Activated CD4-positive, alpha-beta T cell treated with anti-CD3 and anti-CD28 coated beads, Interleukin-2, amount 10 ng/mL, durations not matched to agents 7 days and 5 days (primary cell): ENCODE results near the gene GALNT2. TPM values are rescaled to one million over a fixed set of nuclear protein-coding genes. Genes with fewer than 3 reads are reported as not detected.

Experiments used
- CTCF ChIA-PET: fragments of 350-600 bp; sonication (Branson Sonifier 250); formaldehyde crosslinking; loops from one replicate; lab custom pipeline; 2021; ENCODE audit warnings: antibody characterized with exemption; lab: Charles Lee
- POLR2A ChIA-PET: fragments of 350-600 bp; sonication (Branson Sonifier 250); formaldehyde crosslinking; loops from one replicate; lab custom pipeline; 2021; ENCODE audit warnings: antibody characterized with exemption; lab: Charles Lee
- DNase-seq: peaks from one replicate; pipeline ENCODE4 v3.0.0-alpha.2; 2020
- H3K27ac Mint-ChIP-seq: one replicate; pipeline ENCODE4 v1.8.0; 2021; ENCODE audit warnings: mild to moderate bottlenecking, moderate library complexity, mixed read lengths
- H3K27me3 Mint-ChIP-seq: one replicate; pipeline ENCODE4 v1.8.0; 2021; ENCODE audit warnings: mixed read lengths
- H3K36me3 Mint-ChIP-seq: one replicate; pipeline ENCODE4 v1.8.0; 2021; ENCODE audit warnings: low read depth, mixed read lengths
- H3K4me1 Mint-ChIP-seq: one replicate; pipeline ENCODE4 v1.8.0; 2021; ENCODE audit warnings: mixed read lengths
- H3K4me3 Mint-ChIP-seq: one replicate; pipeline ENCODE4 v1.8.0; 2021; ENCODE audit warnings: mild to moderate bottlenecking, moderate library complexity, mixed read lengths
- H3K9me3 Mint-ChIP-seq: one replicate; pipeline ENCODE4 v1.8.0; 2021; ENCODE audit warnings: mixed read lengths
- total RNA-seq, 2 experiments: library from RNA; stranded (reverse); gene quantifications; one replicate each; pipeline ENCODE4 v1.2.3, GENCODE V29; 2021

The GALNT2 gene
- total RNA-seq, 2 experiments from 2014 or later, result 22.7 to 28.4 TPM

DNA sequence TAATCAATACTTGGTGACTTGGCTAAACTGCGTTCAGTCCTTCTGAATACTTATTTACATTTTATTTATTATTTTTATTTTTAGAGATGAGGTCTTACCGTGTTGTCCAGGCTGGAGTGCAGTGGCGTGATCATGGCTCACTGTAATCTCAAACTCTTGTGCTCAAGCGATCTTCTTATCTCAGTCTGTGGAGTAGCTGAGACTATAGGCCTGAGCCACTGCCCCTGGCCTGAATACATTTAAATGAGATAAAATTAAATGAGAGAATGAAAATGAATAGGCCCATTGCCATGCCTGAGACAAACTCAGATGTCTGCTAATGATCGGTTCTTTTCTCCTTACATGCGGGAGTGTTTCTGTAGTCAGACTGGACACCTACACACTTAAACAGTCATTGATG lies 86.0 kb downstream of the GALNT2 start:
- POLR2A ChIA-PET, result no interaction called here
- Mint-ChIP-seq H3K27me3 (no peaks in the 10 kb centered on the region), H3K27ac (no peak overlapping the region), H3K36me3 (peaks cover 2% of the 10 kb centered on the region), H3K9me3 (no peaks in the 10 kb centered on the region), H3K4me3 (no peak overlapping the region), H3K4me1 (peaks cover 42% of the 10 kb centered on the region)
- DNase-seq, result no peak
- CTCF ChIA-PET, result no interaction called here

DNA sequence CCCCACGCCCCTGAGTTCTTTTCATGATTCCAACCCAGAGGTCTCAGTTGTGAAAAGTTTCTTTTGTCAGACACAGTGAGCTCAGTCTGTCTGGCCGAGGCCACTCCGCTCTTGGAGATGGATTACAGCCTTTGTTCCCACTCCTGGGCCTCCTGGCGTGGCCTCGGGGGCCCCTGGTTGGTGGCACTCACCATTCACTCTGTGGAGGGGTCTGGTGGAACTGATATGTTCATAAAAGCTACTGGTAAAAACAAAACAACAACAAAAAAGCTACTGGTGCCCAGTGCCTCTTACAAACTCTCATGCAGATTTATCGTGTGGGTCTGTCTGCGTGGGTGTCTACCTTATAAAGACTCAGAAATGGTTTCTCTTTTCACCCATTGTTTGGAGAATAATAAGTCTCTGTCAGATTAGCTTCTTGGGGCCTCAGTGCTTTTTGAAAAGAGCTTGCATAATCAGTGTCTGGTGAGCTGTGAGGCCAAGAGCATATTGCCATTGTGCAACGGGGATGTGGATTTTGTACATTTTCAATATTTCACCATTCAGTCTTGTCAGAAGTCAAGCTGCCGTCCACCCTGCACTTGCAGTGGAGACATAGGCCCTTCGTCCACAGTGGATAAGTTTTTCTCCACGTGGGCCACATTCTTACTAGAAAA lies 86.7 kb downstream of the GALNT2 start:
- DNase-seq, result no peak
- ChIA-PET CTCF (interaction anchor here (0.8 to 1.2 kb wide), 2 partner anchors 10 to 13 kb away, joined by 3 to 4 read pairs; no protein-coding TSS in a partner anchor), POLR2A (no interaction called here)
- Mint-ChIP-seq H3K36me3 (peaks cover 2% of the 10 kb centered on the region), H3K4me1 (peaks cover 43% of the 10 kb centered on the region), H3K27ac (no peak overlapping the region), H3K9me3 (no peaks in the 10 kb centered on the region), H3K4me3 (no peak overlapping the region), H3K27me3 (no peaks in the 10 kb centered on the region)

DNA sequence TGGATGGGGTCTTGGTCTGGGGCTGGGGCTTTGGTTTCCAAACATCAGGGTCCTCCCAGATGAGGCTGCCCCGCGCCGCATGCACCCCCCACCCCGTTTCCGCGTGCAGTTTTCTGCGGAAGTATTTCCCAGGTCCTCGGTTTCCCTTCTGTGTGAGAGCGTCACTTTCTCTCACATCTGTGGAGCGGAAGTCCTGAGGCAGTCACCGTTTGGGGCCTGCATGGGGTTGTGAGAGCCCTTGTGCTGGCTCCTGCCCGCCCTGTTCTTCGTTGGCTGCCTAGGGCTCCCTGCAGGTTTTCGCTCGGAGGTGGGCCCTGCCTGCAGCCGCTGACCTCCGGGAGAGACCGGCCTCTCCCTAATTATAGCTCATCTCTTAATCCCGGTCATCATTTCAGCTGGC lies 88.0 kb downstream of the GALNT2 start:
- CTCF ChIA-PET, result interaction anchor here (0.7 kb wide), 1 partner anchor 14 kb away, joined by 3 read pairs; no protein-coding TSS in a partner anchor
- Mint-ChIP-seq H3K9me3 (no peaks in the 10 kb centered on the region), H3K27me3 (no peaks in the 10 kb centered on the region), H3K36me3 (peaks cover 2% of the 10 kb centered on the region), H3K4me1 (peaks cover 33% of the 10 kb centered on the region), H3K27ac (no peak overlapping the region), H3K4me3 (no peak overlapping the region)
- no peak for DNase-seq
- POLR2A ChIA-PET, result no interaction called here

DNA sequence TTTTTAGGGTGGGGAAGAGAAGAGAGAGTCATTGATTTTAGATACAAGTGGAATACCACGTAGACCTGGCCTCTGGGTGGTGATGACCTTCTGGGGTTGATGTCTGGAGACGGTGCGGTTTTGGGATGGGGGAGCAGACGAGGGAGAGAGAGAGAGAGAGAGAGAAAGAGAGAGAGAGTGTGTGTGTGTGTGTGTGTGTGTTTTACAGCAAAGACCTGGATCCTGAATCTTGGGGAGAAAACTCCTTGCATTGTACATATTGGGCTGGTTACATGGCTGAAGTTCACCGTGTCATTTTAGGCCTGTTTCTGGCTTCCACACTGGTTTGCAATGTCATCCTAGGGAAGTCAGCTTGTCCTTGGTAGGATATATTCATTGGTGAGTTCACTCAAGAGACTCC lies 89.0 kb downstream of the GALNT2 start:
- no peaks in the 10 kb centered on the region for H3K9me3 Mint-ChIP-seq
- no peaks in the 10 kb centered on the region for H3K27me3 Mint-ChIP-seq
- no peak overlapping the region for H3K4me3 Mint-ChIP-seq
- POLR2A ChIA-PET, result no interaction called here
- peaks cover 25% of the 10 kb centered on the region for H3K4me1 Mint-ChIP-seq
- no peak overlapping the region for H3K27ac Mint-ChIP-seq
- CTCF ChIA-PET, result no interaction called here
- DNase-seq, result no peak
- peaks cover 2% of the 10 kb centered on the region for H3K36me3 Mint-ChIP-seq

DNA sequence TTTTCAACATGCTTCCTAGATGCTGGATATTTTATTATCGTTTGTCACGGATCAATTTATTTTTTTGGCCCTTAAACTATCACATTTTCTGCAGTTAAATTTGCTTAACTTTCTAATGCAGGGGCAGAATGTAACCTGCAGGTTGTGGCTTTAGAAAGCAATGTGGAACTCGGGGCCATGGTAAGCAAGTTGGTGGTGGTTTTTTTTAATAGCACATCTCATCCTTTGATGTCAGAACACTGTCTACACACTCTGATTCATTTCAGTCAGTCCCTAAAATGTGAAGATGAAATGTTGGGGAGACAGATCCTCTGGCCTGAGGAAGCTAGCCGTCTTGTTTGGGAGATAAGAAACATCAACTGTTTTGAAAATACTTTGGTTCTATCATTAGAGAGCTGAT lies 89.5 kb downstream of the GALNT2 start:
- Mint-ChIP-seq H3K9me3 (no peaks in the 10 kb centered on the region), H3K4me3 (no peak overlapping the region), H3K4me1 (peaks cover 25% of the 10 kb centered on the region), H3K27ac (no peak overlapping the region), H3K36me3 (no peaks in the 10 kb centered on the region), H3K27me3 (no peaks in the 10 kb centered on the region)
- POLR2A ChIA-PET, result interaction anchor here (0.7 kb wide), 1 partner anchor 105 kb away, joined by 3 read pairs; no protein-coding TSS in a partner anchor
- CTCF ChIA-PET, result interaction anchor here (0.6 kb wide), 1 partner anchor 211 kb away, joined by 4 read pairs; no protein-coding TSS in a partner anchor
- no peak for DNase-seq

DNA sequence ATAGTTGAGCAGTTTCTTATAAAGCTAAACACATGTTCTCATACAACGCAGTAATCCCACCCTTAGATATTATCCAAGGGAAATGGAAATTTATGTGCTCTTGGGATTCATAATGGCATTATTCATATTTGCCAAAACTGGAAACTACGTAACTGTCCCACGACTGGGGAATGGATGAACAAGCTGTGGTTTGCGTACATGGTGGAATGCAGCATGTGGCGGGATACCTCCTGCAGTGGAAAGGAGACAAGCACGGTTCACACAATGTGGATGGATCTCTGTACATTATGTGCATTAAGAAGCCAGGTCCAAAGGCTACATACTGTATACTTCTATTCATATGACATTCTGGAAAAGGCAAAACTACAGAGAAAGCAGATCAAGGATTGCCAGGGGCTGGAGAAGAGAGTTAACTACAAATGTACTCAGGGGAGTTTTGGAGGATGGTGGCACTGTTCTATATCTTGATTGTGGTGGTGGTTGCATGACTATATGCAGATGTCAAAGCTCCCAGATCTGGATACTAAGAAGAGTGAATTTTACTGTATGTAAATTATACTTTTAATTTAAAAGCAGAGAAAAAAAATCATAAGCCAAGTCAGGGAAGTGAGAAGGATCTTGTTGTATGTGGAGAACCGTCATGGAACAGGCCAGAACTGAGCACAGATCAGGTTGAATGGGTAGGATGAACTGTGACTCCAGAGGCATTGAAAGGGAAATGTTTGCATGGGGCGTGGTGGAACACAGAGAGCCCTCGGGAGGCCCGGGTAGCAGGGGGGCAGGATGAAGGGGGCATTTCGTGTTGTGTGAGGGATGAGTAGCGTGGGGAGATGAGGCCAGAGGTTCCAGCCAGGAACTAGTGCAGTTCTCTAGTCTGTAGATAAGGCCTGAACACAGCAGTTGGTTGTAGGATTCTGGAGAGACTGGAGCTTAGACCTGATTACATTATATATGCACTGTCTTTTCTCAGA lies 90.7 kb downstream of the GALNT2 start:
- DNase-seq, result no peak
- H3K4me3 Mint-ChIP-seq, result no peak overlapping the region
- no peaks in the 10 kb centered on the region for H3K27me3 Mint-ChIP-seq
- ChIA-PET CTCF (interaction anchor here (0.6 kb wide), 2 partner anchors 78 to 212 kb away, joined by 3 to 4 read pairs; no protein-coding TSS in a partner anchor), POLR2A (no interaction called here)
- peak overlapping the region; percentile 28 for H3K27ac Mint-ChIP-seq
- no peaks in the 10 kb centered on the region for H3K9me3 Mint-ChIP-seq
- no peaks in the 10 kb centered on the region for H3K36me3 Mint-ChIP-seq
- H3K4me1 Mint-ChIP-seq, result peaks cover 25% of the 10 kb centered on the region

DNA sequence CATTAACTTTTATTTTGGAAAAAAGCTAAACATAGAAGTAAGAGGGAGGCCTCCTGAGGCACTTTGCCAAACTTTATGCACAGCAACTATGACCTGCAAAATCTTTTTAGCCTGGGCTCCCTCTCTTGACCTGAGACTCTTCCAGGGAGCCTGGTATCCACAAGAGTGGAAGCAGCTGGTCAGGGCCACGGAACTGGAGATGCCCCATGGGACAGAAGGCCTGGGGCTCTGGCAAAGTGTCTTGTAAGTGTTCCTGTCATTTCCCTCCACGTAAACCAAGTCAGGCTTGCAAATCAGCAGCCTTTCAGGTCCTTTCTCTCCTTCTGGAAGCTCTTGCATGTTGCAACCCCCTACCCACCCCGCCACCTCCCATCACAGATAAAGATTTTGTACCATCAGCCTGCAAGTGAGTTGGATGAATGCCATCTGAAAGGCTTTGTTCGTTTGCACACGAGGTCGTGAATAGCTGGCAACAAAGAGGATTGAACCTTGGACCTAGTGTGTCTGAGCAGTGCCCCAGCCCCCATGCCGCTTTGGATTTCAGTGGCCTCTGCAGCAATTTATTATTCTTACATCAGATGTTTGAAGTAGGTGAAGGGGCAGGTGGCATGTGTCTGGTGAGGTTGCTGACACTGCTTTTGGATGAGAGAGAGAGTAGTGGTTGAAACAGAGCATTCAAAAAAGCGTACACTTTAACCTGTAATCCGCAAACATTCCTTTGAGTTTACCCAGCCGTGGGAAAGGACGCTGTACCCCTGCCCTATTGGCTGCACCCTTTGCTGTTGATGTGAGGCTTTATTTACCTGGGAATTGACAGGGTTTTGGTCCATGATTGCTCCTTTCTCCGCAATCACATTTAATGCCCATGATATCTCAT lies 91.6 kb downstream of the GALNT2 start:
- peaks cover 25% of the 10 kb centered on the region for H3K4me1 Mint-ChIP-seq
- H3K27me3 Mint-ChIP-seq, result no peaks in the 10 kb centered on the region
- H3K4me3 Mint-ChIP-seq, result no peak overlapping the region
- no peaks in the 10 kb centered on the region for H3K9me3 Mint-ChIP-seq
- H3K27ac Mint-ChIP-seq, result no peak overlapping the region
- DNase-seq, result no peak
- ChIA-PET POLR2A (no interaction called here), CTCF (interaction anchor here (0.6 kb wide), 1 partner anchor 79 kb away, joined by 3 read pairs; no protein-coding TSS in a partner anchor)
- H3K36me3 Mint-ChIP-seq, result no peaks in the 10 kb centered on the region

DNA sequence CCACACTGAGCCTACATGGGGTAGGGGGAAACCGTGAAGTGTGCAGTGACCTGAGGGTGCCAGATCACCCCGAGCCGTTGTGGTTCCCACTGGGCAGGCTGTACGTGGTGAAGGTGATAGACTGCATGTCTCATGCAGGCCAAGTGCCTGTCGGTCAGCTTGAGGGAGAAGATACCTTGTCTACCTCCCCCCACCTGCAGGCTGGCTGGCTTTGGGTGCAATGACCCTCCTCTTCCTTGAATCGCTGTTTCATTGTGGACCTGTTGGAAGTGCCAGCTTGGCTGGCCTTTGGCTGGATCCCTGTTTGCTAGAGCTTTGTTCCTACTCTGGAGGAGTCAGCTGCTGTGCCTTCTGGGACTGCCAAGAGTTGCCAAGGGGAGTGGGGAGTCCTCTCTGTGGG lies 92.5 kb downstream of the GALNT2 start:
- H3K27me3 Mint-ChIP-seq, result no peaks in the 10 kb centered on the region
- H3K4me1 Mint-ChIP-seq, result peaks cover 25% of the 10 kb centered on the region
- ChIA-PET CTCF (no interaction called here), POLR2A (interaction anchor here (0.6 kb wide), 1 partner anchor 9 kb away, joined by 3 read pairs; no protein-coding TSS in a partner anchor)
- no peak for DNase-seq
- H3K4me3 Mint-ChIP-seq, result no peak overlapping the region
- H3K27ac Mint-ChIP-seq, result no peak overlapping the region
- no peaks in the 10 kb centered on the region for H3K36me3 Mint-ChIP-seq
- H3K9me3 Mint-ChIP-seq, result no peaks in the 10 kb centered on the region

DNA sequence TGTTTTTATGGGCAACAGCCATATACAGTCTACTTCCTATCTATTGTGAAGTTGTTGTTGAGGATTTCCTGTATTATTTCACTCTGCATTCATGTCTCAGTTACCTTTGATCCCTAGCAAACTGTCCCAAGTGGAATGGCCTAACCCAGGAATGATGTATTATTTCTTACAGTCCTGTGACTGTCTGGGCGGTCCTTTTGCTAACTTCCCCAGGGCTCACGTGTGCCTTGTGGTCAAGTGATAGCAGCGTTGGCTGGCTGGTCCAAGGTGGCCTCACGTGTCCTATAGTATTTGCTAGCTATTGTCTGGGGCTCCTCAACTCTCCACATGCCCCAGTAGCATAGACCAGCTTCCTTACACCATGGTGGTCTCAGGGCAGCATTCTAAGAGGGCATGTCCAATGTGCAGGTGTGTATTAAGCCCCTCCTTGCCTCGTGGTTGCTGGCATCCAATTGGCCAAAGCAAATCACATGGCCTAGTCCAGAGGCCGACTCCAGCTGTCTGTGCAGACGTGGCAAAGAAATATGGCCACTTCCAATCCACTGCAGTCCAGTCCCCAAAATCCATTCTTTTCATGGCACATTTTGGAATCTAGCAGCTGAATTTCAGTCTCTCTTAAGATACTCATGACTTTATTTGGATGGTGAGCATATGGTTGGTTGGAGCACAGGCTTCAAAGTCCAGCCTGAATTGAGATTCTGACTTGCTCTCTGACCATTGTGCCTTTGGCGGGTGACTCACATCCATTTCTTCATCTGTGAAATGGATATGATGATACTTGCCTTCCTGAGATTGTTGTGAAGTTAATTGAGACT lies 94.1 kb downstream of the GALNT2 start:
- CTCF ChIA-PET, result no interaction called here
- H3K4me3 Mint-ChIP-seq, result no peak overlapping the region
- no peaks in the 10 kb centered on the region for H3K27me3 Mint-ChIP-seq
- peaks cover 14% of the 10 kb centered on the region for H3K4me1 Mint-ChIP-seq
- H3K9me3 Mint-ChIP-seq, result no peaks in the 10 kb centered on the region
- no peak for DNase-seq
- no peaks in the 10 kb centered on the region for H3K36me3 Mint-ChIP-seq
- POLR2A ChIA-PET, result no interaction called here
- no peak overlapping the region for H3K27ac Mint-ChIP-seq

DNA sequence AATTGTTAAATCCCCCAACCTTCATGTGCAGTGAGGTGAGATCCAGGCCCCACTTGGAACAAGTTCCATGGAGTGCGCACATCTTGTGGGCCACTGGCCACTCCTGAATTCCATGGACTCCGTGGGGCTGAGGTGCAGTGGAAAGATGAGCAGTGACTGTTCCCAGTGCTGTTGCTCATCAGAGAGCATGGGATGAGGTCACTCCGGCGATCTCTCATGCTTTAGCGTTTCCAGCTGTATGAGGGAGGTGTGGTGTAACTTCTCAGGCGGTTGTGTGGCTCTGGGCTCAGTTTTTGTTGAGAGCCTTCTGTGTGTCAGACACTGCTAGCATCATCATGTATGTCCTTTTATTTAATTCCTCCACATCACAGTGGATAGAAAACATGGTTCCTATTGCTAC lies 96.2 kb downstream of the GALNT2 start:
- H3K27ac Mint-ChIP-seq, result no peak overlapping the region
- H3K36me3 Mint-ChIP-seq, result no peaks in the 10 kb centered on the region
- H3K4me3 Mint-ChIP-seq, result no peak overlapping the region
- CTCF ChIA-PET, result interaction anchor here (0.8 kb wide), 1 partner anchor 9 kb away, joined by 4 read pairs; no protein-coding TSS in a partner anchor
- no peaks in the 10 kb centered on the region for H3K27me3 Mint-ChIP-seq
- H3K9me3 Mint-ChIP-seq, result no peaks in the 10 kb centered on the region
- DNase-seq, result no peak
- POLR2A ChIA-PET, result no interaction called here
- H3K4me1 Mint-ChIP-seq, result peaks cover 10% of the 10 kb centered on the region

DNA sequence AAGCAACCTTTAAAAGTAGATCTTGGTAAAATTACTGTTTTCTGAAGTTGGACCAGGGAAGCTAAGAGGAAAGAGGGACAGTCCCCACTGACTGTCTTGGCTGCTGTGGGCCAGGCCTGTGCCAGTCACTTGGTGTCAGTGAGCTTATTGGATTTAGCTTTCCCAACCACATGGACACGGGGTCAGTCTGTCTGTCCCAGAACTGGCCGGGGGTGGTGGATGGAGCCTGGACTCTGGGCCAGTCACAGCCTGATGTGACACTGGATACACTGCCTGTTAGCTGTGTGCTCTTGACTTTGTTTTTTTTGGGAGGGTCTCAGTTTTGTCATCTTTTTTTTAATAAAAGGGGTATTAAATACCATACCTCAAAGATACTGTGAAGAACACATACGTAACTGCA lies 96.7 kb downstream of the GALNT2 start:
- no peak overlapping the region for H3K4me3 Mint-ChIP-seq
- no peak overlapping the region for H3K27ac Mint-ChIP-seq
- H3K9me3 Mint-ChIP-seq, result no peaks in the 10 kb centered on the region
- DNase-seq, result no peak
- ChIA-PET POLR2A (no interaction called here), CTCF (interaction anchor here (0.8 to 1.1 kb wide), 2 partner anchors 10 to 639 kb away, joined by 3 to 4 read pairs; no protein-coding TSS in a partner anchor)
- H3K27me3 Mint-ChIP-seq, result no peaks in the 10 kb centered on the region
- H3K36me3 Mint-ChIP-seq, result no peaks in the 10 kb centered on the region
- peaks cover 10% of the 10 kb centered on the region for H3K4me1 Mint-ChIP-seq
